Skeletal muscle tissue (tissue), 4 donors: ENCODE measurements around the gene NEDD8. TPM values are rescaled to one million over a fixed set of nuclear protein-coding genes. Genes with fewer than 3 reads are reported as not detected.

Experiments
- H3K27ac ChIP-seq: one replicate; pipeline ENCODE4 v1.7.0; 2013; ENCODE audit warnings: mild to moderate bottlenecking, low read depth, low read length, inconsistent platforms
- H3K27me3 ChIP-seq, 3 donors: one replicate each; pipeline ENCODE4 v1.7.0; 2013; ENCODE audit warnings: low read length in 3 of 3; ENCODE audit not compliant: control insufficient read depth in 3 of 3, insufficient read depth in 3 of 3
- H3K36me3 ChIP-seq, 3 donors: one replicate each; pipeline ENCODE4 v1.7.0; 2013; ENCODE audit warnings: low read length in 3 of 3; ENCODE audit not compliant: control insufficient read depth in 3 of 3, insufficient read depth in 3 of 3
- H3K4me1 ChIP-seq, 3 donors: one replicate each; pipeline ENCODE4 v1.7.0; 2013; ENCODE audit warnings: low read length in 3 of 3, mild to moderate bottlenecking in 3 of 3; ENCODE audit not compliant: control insufficient read depth in 3 of 3, insufficient read depth in 3 of 3
- H3K4me3 ChIP-seq, 3 donors: one replicate each; pipeline ENCODE4 v1.7.0; 2013; ENCODE audit warnings: low read length in 3 of 3
- H3K9ac ChIP-seq, 3 donors: one replicate each; pipeline ENCODE4 v1.7.0; 2013; ENCODE audit warnings: low read length in 3 of 3, mild to moderate bottlenecking in 3 of 3, moderate library complexity in 2 of 3, low read depth in 1 of 3
- H3K9me3 ChIP-seq, 3 donors: one replicate each; pipeline ENCODE4 v1.7.0; 2013; ENCODE audit warnings: low read length in 3 of 3; ENCODE audit not compliant: control insufficient read depth in 3 of 3
- total RNA-seq: library from RNA; depleted of rRNA; stranded (reverse); fragments of >200 nt; gene quantifications from one replicate; pipeline ENCODE4 v1.2.3, GENCODE V29; 2014
- donor health status: Osteomylitis.

The NEDD8 gene
- total RNA-seq, 1 donor from 2014 or later = 81.9 TPM

- Histone ChIP-seq H3K4me3 (no peak overlapping the region), H3K9ac (no peak overlapping the region), H3K9me3 (no peaks in the 10 kb centered on the region), H3K36me3 (peaks cover 74 to 75% (median 74%) of the 10 kb centered on the region in 3 donors), H3K4me1 (peaks cover 15 to 22% (median 21%) of the 10 kb centered on the region in 3 donors), H3K27ac (no peak overlapping the region), H3K27me3 (no peaks in the 10 kb centered on the region)
Measured at GRCh38 chr14:24181371-24182077, 50.6 kb downstream of the NEDD8 start.

- Histone ChIP-seq H3K4me1 (peaks cover 15 to 22% (median 21%) of the 10 kb centered on the region in 3 donors), H3K27me3 (no peaks in the 10 kb centered on the region), H3K9me3 (no peaks in the 10 kb centered on the region), H3K4me3 (peak overlapping the region in 1 of 3 donors; percentile 35), H3K9ac (peak overlapping the region; percentile 20 to 72 (median 28)), H3K27ac (peak overlapping the region; percentile 59), H3K36me3 (peaks cover 61 to 62% (median 62%) of the 10 kb centered on the region in 3 donors)
Measured at GRCh38 chr14:24179961-24180796, 52.0 kb downstream of the NEDD8 start.

- H3K9me3 ChIP-seq = no peaks in the 10 kb centered on the region
- H3K36me3 ChIP-seq = peaks cover 53 to 55% (median 54%) of the 10 kb centered on the region in 3 donors
Measured at GRCh38 chr14:24179294-24179960, 52.7 kb downstream of the NEDD8 start.

GRCh38 chr14:24178399-24179178 is 53.6 kb downstream of the NEDD8 start:
- no peak overlapping the region for H3K27ac ChIP-seq
- no peak overlapping the region for H3K4me3 ChIP-seq
- H3K36me3 ChIP-seq = peaks cover 46 to 47% (median 46%) of the 10 kb centered on the region in 3 donors
- no peaks in the 10 kb centered on the region for H3K27me3 ChIP-seq
- H3K9me3 ChIP-seq = no peaks in the 10 kb centered on the region
- peaks cover 15 to 22% (median 21%) of the 10 kb centered on the region in 3 donors for H3K4me1 ChIP-seq
- no peak overlapping the region for H3K9ac ChIP-seq

More at GRCh38 chr14:24179294-24179960, 52.7 kb downstream of the NEDD8 start:
- Histone ChIP-seq H3K4me1 (peaks cover 15 to 22% (median 21%) of the 10 kb centered on the region in 3 donors), H3K27me3 (no peaks in the 10 kb centered on the region), H3K9ac (peak overlapping the region in 2 of 3 donors; percentile 22 to 72), H3K4me3 (no peak overlapping the region), H3K27ac (peak overlapping the region; percentile 59)

- Histone ChIP-seq H3K9ac (no peak overlapping the region), H3K36me3 (peaks cover 40 to 44% (median 42%) of the 10 kb centered on the region in 3 donors)
Measured at GRCh38 chr14:24177891-24178290, 54.3 kb downstream of the NEDD8 start.

GRCh38 chr14:24177041-24177825 is 54.9 kb downstream of the NEDD8 start:
- H3K4me1 ChIP-seq = peaks cover 22 to 26% (median 24%) of the 10 kb centered on the region in 3 donors
- H3K27me3 ChIP-seq = peaks cover 0 to 12% (median 12%) of the 10 kb centered on the region in 3 donors
- no peaks in the 10 kb centered on the region for H3K9me3 ChIP-seq
- no peak overlapping the region for H3K4me3 ChIP-seq
- peaks cover 33 to 40% (median 38%) of the 10 kb centered on the region in 3 donors for H3K36me3 ChIP-seq
- no peak overlapping the region for H3K27ac ChIP-seq
- H3K9ac ChIP-seq = no peak overlapping the region

More at GRCh38 chr14:24177891-24178290, 54.3 kb downstream of the NEDD8 start:
- no peaks in the 10 kb centered on the region for H3K9me3 ChIP-seq
- H3K27me3 ChIP-seq = peaks cover 0 to 6% (median 6%) of the 10 kb centered on the region in 3 donors
- H3K4me1 ChIP-seq = peaks cover 19 to 23% (median 22%) of the 10 kb centered on the region in 3 donors
- H3K27ac ChIP-seq = no peak overlapping the region
- no peak overlapping the region for H3K4me3 ChIP-seq

- Histone ChIP-seq H3K36me3 (peaks cover 28 to 33% (median 31%) of the 10 kb centered on the region in 3 donors), H3K4me1 (peaks cover 27 to 32% (median 28%) of the 10 kb centered on the region in 3 donors), H3K27me3 (peaks cover 0 to 18% (median 17%) of the 10 kb centered on the region in 3 donors), H3K27ac (no peak overlapping the region), H3K9me3 (no peaks in the 10 kb centered on the region), H3K9ac (no peak overlapping the region), H3K4me3 (no peak overlapping the region)
Measured at GRCh38 chr14:24176599-24176998, 55.6 kb downstream of the NEDD8 start.

- peaks cover 3 to 6% (median 4%) of the 10 kb centered on the region in 3 donors for H3K36me3 ChIP-seq
- H3K4me3 ChIP-seq = no peak overlapping the region
Measured at GRCh38 chr14:24172871-24173281, 59.3 kb downstream of the NEDD8 start.

More at GRCh38 chr14:24172871-24173281, 59.3 kb downstream of the NEDD8 start:
- H3K9me3 ChIP-seq = no peaks in the 10 kb centered on the region
- H3K27ac ChIP-seq = no peak overlapping the region
- H3K9ac ChIP-seq = no peak overlapping the region
- peaks cover 0 to 31% (median 27%) of the 10 kb centered on the region in 3 donors for H3K27me3 ChIP-seq
- peaks cover 9 to 14% (median 12%) of the 10 kb centered on the region in 3 donors for H3K4me1 ChIP-seq
